ENCODE measurements around the gene EFNA5.

EFNA5 gene

DNA sequence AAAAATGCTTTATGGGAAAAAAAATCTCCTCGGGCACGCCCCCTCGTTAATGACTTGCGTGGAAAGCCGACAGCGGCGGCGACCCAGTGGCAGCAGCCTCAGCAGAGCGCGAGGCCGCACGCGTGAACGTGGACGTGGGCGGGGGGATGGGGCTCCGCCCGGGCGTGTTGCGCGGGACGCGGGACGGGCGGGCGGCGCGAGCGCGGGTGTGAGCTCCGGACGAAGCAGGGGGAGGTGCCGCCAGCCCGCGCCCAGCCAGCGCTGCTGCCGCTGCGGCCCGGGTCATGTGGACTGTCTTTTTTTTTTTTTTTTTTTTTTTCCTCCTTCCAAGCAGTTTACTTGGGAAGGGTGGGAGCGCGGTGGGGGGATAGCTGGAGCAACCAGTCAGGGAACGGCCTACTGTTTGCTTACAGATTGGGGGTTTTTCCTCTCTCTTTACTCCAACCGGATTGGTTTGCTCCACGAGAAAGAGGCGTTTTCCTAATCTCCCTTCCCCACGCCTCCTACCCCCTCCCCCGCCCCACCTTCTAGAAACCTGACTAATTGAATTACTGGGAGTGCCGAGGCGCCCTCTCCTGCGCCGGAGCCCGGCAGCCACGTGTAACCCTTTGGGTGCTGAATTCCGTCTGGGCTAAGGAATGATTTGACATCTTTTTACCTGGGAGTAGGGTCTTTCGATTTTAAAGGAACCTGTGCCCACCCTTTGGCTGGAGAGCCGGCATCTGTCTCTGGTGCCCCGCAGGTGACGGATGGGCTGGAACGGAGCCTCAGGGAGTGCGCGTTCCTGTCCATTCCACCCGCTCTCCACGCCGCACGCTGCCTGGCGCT is 1.7 kb upstream of the EFNA5 start:
- DNase-seq, result peak; percentile 93

DNA sequence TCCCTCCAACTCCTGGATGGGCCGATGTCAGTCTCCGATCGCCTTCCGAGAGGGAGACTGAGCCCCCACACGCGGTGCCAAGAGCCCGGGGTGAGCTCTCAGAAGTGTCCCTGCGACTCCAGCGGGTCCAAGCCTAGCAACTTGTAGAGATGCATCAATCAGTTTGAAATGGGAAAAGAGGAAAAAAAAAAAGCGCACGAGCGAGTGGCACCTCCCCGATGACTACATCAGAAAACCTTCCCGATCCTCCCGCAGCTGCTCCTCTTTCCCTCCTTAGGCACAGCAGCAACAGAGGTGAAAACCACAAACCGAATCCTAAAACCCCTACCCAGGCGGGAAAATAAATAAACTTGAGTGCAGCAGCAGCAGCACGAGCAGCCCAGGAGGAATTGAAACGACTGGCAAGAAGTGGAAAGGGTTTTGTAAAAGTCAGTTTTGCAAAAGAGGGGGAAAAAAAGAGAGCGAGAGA is 1.0 kb upstream of the EFNA5 start:
- peak; percentile 89 for DNase-seq

DNA sequence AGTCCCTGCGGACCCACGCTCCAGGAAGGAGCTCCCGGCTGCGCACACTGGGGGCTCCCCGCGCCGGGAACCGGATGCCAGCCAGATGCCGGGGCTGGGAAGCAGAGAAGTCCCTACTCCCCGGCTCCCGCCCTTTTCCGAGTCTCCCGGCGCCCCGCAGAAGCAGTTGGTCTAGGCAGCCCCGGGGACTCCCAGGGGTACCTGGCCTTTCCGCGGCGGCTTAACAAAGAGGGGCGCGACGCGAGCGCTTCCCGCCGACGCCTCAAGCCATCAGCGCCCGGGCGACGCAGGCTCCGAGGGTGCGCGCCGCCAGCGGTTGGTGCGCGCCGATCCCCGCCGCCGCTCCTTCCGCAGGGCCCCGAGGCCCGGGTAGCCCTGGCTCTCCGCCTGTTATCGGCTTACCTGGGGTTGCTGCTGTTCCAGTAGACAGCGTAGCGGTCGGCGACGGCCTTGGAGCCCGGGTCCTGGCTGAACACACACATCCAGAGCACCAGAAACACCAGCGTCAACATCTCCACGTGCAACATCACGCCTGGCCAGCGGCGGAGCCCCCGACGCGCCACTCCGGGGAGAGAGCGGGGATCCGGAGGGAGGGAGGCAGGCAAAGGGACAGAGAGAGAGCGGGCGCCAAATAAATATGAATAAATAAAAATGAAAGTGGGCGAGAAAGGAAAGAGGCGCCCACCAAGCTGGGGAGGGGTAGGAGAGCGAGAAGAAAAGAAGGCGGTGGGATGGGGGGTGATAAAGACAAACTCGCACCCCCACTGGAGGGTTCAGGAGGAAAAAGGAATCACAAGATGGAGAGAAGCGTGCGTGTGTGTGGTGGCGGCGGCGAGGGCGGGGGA is 428 bp downstream of the EFNA5 start:
- peak; percentile 88 for DNase-seq

DNA sequence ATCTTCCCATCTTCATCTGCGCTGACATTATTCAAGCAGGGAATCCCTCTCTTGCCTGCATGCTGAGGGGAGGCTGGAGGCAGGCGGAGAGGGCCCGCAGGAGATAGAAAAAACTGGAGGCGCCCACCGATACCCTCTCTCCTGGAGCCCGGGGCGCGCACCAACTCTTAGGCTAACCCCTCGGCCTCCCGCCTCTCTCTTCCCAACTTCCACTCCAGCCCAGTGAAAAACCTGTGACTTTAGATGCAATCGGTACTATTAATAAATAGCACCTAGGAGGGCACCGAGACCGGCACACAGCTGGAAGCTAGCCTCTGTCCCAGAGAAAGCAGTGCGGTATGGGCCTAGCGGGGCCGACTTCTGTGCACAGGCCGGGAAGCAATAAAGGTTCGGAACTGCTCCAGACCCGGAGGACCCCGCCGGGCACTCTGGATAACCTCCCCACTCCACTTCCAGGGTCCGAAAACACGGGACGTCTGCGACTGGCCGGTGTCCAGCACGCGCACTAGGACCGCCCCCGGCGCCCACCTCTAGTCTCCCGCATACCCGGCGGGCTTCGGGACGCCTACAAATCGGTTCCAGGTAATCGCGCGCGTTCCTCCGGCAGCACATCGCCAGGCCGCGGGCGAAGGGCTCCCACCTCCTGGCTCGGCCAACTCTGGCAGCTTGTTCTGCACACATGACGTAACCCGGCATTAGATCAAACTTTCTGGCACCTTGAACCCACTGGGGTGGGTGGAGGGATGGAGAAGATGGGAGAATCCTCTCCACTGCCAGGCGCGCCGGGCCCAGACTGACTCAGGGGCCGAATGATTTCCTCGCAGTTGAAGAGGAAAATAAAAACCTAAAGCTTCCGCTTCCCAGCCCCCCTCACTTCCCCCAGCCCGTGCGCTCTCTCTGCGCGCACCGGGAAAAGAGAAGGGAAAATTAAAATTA is 1.4 kb downstream of the EFNA5 start:
- DNase-seq, result peak; percentile 84

DNA sequence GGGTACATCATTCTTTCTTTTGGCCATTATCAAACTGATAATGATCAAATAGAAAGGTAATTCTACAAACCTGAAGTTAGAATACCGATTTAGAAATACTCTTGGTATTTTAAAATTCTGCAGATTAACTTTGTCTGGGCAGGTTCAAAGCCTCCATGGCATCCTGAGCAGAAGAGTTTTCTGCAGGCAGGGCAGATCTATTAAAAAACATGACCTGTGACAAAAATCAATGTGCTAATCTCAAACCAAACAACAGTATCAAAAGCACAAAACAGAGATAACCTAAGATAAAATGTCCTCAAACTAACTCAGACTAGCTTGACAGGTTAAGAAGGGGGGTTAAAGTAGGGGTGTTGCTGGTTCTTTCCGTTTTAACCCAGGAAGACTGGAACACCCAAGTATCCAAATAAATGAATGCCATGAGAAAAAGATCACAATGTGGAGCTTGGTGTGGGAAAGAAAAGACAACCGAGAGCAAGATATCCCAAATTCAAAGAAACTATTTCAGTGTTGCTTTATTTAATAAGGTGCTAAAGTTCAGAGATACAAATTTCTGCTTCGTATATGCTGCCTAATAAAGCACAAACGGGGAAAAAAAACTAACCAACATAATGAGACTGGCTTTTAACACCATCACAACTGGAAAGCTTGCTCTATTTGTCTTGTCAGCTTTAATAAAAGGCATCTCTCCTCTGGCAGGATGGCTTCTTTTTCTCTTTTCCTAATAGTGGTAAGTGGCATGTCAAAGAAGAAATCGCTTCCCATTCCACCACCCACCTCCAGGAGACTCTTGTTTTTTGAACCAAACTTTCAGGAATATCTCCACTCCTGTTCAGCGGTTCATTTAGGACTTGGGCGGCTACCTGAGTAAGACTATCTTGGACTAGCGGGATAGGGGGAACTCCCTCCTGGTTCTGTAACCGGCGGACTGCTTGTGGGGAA is 2.3 kb downstream of the EFNA5 start:
- peak; percentile 78 for DNase-seq

DNA sequence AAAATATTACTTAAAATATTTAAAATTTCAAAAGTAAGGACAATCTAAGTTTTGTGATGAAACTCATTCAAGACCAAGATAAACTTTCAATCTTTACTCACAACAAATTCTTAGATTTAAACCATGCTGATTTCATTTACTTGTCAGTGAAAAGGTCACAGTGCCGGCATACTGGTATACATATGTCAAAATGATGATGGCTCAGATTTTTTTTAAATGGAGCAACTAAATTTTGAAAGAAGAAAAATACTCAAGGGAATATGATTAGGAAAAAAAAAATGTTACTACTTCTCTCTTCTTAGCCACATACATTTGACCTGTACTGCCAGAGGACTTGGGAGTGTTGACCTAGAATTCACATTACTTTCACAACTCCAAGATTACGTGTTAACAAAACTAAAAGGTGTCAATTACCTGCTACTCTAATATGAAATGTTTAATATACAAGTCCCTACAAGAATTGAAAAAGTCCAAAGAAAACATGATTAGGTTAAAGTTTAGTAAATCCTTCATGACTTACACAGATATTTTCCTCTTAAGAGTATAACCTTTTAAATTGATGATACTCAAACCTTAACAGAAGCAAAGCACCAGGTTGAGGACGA is 4.6 kb downstream of the EFNA5 start:
- no peak for DNase-seq

DNA sequence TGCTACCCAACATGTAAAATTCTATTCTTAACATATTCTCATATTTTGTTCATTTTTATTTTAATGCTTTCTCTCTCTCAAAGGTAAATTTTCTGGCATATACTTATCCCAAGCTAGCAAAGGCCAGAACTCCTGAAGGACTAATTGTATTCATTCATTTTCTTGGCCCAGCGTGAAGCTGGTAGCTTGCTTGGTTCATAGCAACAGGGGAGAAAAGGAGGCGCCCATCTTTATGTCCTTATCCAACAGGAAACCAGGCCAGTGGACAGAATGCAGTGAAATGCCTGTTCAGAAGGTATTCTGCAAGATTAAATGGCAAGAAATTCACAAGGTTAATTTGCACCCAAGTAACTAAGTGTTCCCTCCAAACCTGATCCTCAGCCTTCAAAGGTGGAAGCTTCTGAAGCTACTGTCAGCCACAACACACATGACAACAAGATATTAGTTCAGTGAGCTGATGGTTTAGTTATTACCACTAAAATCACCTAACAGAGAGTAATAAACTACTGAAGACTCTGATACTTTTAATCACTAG is 5.6 kb downstream of the EFNA5 start:
- DNase-seq, result no peak

DNA sequence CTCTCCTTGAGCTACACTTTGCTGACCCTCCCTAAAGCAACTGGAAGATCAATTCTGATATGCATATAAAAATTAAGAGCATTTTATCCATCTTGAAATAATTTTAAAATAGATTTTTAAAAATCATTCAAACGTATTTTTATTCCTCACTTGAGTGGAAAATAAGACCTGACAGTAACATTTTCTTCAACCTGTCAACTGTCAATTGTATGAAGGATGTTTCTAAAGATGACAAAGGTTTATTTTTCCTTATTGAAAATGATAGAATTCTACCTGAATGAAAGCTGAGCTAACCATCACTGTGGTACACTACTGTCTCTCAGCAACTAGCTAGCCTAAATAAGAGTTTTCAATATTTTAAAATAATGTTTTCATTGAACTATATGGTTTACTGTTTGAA is 7.0 kb downstream of the EFNA5 start:
- DNase-seq, result no peak

DNA sequence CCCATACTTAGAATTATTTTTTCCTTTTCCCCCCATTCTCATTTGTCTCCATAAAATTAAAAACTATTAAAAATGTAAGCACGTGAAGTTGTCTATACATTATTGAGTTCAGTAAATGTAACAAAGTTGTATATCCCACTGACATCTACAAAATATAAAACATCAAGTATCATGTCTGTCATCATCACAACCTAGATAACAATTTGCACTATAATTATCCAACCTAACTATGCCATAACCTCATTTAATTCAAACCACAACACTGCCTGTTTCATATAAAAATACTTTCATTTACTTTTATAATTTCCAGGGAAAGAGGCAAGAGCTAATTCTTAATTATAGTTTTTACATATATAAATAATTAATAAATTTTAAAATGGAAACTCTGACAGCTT is 9.1 kb downstream of the EFNA5 start:
- DNase-seq, result no peak

DNA sequence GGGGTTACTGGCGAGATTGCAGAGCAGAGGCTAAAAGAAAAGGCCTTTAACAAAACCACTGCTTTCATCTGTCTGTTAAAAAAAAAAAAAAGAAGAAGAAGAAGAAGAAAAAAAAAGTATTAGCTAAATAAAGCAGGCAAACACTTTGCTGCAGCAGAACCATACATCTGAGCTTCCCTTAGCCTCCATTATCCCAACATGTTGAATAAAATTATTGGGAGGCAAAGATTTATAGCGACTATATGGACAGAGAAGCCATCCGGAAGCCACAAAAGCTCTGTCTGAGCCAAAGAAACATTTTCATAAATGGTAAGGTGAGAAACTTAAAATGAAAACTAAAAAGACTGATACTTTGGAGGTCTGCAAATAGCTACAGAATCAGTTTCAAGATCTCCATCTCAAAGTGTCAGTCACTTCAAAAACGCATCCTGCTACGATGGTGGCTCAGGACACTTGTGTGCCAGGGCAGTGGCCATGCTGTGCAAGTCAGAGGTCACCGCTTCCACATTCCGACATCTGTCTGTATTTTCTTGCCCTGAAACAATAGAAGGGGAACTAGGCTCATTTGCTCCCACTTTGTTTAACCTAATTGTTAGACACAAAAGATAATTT is 9.6 kb downstream of the EFNA5 start:
- peak; percentile 67 for DNase-seq

DNA sequence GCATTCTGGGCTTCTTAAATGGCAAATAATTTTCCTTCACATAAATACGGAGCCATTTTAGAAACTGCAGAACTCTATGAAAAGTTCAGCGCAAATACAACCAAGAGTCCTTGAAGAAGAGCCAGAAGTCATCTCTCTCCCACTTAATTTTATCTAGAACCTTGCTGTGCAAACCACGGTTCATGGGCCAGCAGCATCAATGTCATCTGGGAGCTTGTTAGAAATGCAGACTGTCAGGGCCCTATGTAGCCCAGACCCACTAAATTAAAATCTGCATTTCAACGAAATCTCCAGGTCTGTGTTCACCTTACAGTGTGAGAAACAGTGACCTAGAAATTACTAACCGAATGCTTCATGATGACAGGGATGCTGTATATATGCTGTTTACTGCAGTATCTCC is 12.2 kb downstream of the EFNA5 start:
- no peak for DNase-seq

DNA sequence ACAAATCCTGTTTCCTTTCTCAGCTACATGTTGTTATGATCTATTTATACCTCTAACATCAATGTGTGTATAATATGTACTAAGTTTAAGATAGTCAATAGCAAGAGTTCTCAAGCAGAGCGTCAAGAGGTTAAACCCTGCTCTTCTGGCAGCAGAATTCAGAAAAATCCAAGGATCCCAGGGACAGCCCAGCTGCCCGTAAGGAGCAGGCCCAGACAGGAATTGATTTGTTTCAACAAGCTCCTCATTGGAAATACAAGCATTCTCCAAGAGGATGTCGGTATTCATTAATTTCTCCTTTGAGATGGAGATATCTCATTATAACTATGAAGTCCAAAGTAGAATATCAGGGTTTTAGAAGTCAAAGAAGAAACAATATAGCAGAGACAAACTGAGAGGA is 14.9 kb downstream of the EFNA5 start:
- no peak for DNase-seq

DNA sequence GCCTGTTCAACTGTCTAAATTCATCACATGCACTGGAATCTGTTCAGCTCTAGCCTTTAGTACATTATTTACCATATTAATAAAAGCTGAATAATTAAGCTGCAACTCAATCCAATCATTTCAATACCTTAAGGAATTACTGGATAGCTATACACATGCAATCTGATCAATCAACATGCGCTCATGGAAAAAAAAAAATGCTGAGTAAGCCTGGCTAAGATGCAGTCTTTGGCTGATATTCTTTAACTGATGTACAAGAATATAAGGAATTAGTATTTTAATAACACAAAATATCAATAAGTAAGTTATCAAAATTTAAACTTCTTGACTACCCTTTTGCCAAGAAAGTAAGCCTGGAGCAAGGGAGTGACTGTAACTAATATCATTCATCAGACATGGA is 15.9 kb downstream of the EFNA5 start:
- DNase-seq, result no peak

DNA sequence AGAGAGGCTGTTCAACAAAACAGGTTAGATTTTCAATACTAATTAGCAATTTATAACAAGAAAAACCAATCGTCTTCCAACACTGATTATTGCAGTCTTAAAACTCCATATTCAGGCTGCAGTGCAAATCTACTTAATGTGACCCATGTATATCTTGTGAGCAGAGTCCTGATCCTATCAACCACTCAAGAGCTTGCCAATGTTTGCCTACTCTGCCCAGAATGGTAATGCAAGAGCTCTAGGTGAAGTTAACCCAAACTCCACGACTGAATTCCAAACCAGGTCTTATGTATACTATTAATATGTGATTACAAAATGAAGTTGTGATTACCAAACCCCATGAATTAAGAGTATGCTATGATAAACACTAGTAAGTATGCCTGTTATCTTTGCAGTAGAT is 17.1 kb downstream of the EFNA5 start:
- no peak for DNase-seq

DNA sequence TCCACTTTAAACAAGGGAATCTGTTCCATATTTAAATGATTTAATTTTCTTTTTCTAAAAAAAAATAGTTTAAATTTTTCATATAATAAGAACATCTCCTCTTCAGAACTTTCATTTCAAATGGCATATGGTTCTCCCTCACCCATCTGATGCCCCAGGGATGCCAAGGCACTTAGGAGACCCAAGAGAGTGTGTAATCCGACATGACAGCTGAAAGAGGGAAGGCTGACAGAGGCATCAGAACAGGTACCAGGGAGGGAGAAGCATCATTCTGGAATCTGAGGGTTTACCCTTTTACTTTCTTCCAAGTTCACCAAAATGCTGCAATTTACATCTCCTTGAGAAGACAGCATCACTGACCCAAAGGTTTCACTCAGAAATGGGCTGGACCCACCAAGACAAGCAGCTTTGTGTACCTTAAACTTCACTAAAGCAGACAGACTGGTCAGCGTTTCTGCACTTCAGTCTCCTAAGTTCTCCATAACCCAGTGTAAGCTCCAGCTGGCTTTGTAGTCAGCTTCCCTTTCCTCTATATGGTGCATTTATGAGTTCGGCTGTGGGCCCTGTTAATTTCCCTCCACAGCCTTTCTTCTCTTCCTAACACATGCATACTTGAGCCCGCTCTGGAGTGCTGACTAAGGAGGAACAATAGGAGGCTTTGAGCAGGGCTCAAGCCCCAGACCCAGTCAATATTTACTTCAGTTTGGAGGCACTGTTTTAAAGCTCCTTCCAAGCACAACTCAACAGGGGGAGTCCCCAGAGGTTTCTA is 17.7 kb downstream of the EFNA5 start:
- peak; percentile 78 for DNase-seq

DNA sequence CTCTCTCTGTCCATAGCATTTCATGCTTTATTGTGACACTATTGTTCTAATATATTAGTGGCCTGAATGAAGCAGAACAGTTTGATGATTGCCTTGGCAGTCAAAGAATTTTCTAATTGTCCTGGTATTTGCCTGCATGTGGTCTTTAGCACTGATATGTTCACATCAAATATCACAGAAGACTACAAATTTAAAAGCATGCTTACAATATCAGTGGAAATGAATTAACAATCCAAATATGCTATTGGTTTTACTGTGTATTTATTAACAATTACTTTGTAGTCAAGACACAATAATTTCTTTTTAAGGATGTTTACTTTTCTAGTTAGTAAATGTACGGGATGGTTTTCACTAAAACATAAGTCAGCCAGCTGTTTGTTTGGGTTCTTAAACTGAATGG is 18.3 kb downstream of the EFNA5 start:
- no peak for DNase-seq

DNA sequence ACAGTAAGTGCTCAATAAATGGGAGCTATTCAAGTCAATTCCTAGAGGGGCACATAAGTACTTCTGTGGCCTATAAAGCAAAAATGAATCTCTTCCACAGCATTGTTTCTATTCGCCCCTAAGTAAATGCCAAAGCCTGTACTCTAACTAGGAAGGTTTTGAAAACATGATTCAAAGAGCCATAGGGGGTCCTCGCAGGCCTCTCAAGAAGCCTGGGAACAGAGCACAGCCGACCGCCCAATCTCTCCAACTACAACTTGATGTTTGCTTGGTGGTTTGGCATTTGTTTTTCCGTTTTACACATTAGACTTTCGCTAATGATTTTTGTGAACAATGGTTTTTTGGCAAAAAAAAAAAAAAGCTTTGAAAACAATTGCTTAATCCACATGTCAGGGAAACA is 19.4 kb downstream of the EFNA5 start:
- no peak for DNase-seq

DNA sequence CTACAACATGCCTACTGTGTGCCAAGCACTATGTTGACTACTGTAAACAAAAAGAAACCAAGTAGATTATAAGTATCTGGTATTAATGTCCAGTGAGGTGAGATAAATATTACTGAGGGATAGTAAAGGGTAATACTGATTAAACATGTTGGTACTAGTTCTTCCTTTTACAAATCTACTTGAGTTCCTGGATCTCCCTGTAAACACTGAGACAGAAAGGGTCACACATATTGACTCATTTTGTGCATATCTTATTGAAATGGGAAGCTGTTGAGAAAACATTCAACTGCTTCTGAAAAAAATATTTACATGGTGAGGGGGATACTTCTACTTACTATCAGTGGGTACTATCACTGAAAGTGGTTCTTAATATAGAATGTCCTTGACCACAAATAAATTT is 24.3 kb downstream of the EFNA5 start:
- no peak for DNase-seq

DNA sequence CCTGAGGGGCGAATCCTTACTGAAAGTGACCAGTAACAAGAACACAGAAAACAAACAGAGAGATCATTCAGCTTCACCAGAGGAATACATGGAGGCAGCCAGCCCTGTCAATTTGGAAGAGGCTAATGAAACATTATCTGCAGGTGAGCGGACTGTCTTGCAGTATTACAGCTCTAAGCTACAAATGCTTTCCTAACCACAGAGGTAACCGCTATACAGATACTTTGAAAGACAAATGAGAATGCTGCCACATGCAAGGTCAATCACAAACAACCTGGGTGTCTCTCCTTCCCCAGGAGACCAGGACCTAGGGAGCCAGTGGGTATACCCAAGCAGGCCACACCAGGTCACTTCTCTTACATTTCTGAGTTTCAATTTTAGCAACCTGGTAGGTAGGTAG is 30.2 kb downstream of the EFNA5 start:
- DNase-seq, result no peak

DNA sequence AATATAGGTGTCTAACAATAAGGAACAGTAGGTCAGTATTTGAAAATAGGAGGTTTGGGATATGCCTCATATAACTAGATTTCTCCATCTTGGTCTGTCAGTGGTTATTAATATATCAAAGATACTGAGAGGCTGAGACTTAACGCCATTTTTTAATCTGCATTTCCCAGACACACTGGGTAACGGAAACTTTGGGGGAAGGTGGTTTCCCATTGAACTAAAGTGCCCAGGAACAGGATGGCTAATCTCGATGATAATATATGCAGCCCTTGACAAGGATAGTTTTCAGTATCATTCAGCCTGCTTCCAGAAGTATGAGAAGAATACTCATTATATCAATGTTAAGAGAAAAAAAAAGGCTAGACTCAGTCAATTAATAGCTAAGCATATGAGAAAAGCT is 30.7 kb downstream of the EFNA5 start:
- DNase-seq, result no peak

All from retina (tissue), 1 donor.